C4-2B (cell line): ENCODE data around the gene CHD5.

Source experiments
- CTCF ChIP-seq: fragments of 450-650 bp; conservative IDR thresholded peaks from 2 replicates; pipeline ENCODE4 v1.5.1; 2017; ENCODE audit warnings: mild to moderate bottlenecking
- ZFX ChIP-seq: fragments of 450-650 bp; IDR thresholded peaks from 2 replicates; pipeline ENCODE4 v1.6.1; 2017

GRCh38 chr1:6200188-6200809 lies 20.2 kb upstream of the CHD5 start:
- TF ChIP-seq CTCF (no peak), ZFX (no peak)
